Ishikawa (cell line): Measurements from ENCODE around the gene TANC1.

Experiments used
- CEBPB ChIP-seq: IDR thresholded peaks from 2 replicates; pipeline ENCODE4 v1.6.1; 2012
- CREB1 ChIP-seq: IDR thresholded peaks from 2 replicates; pipeline ENCODE4 v1.6.1; 2012; ENCODE audit warnings: low read depth
- EGR1 ChIP-seq: IDR thresholded peaks from 2 replicates; pipeline ENCODE4 v1.6.1; 2012
- EP300 ChIP-seq: IDR thresholded peaks from 2 replicates; pipeline ENCODE4 v1.6.1; 2012; ENCODE audit warnings: borderline replicate concordance
- FOXM1 ChIP-seq: IDR thresholded peaks from 2 replicates; pipeline ENCODE4 v1.6.1; 2012; ENCODE audit warnings: low read depth, borderline replicate concordance
- MAX ChIP-seq: IDR thresholded peaks from 2 replicates; pipeline ENCODE4 v1.6.1; 2012
- NFIC ChIP-seq: IDR thresholded peaks from 2 replicates; pipeline ENCODE4 v1.6.1; 2012
- RAD21 ChIP-seq: IDR thresholded peaks from 2 replicates; pipeline ENCODE4 v1.6.1; 2012; ENCODE audit warnings: low read depth
- REST ChIP-seq: IDR thresholded peaks from 2 replicates; pipeline ENCODE4 v1.6.1; 2012; ENCODE audit warnings: low read depth, mild to moderate bottlenecking
- TAF1 ChIP-seq: IDR thresholded peaks from 2 replicates; pipeline ENCODE4 v1.6.1; 2012; ENCODE audit warnings: low read depth, mild to moderate bottlenecking
- TCF12 ChIP-seq: IDR thresholded peaks from 2 replicates; pipeline ENCODE4 v1.6.1; 2012; ENCODE audit warnings: low read depth
- TEAD4 ChIP-seq: IDR thresholded peaks from 2 replicates; pipeline ENCODE4 v1.6.1; 2012
- USF1 ChIP-seq: IDR thresholded peaks from 2 replicates; pipeline ENCODE4 v1.6.1; 2012
- YY1 ChIP-seq: IDR thresholded peaks from 2 replicates; pipeline ENCODE4 v1.6.1; 2012; ENCODE audit warnings: low read depth
- ZBTB7A ChIP-seq: IDR thresholded peaks from 2 replicates; pipeline ENCODE4 v1.6.1; 2012; ENCODE audit warnings: low read depth

Gene TANC1

GRCh38 chr2:159069229-159069628 lies 100.8 kb downstream of the TANC1 start:
- no peak for TF ChIP-seq TAF1
- no peak for TF ChIP-seq FOXM1
- no peak for TF ChIP-seq ZBTB7A
- no peak for TF ChIP-seq YY1
- no peak for TF ChIP-seq REST
- no peak for TF ChIP-seq NFIC
- no peak for TF ChIP-seq CEBPB
- no peak for TF ChIP-seq EGR1
- no peak for TF ChIP-seq MAX
- TF ChIP-seq RAD21, result no peak
- TF ChIP-seq TEAD4, result no peak

- TF ChIP-seq ZBTB7A (no peak), TEAD4 (no peak), TCF12 (no peak), MAX (no peak), EGR1 (no peak), EP300 (no peak), FOXM1 (no peak)
These were observed 101.8 kb downstream of the TANC1 start for GRCh38 chr2:159070235-159070634.

GRCh38 chr2:159071190-159071915 lies 102.9 kb downstream of the TANC1 start:
- TF ChIP-seq TCF12 (no peak), YY1 (no peak), REST (no peak), MAX (no peak), NFIC (no peak), FOXM1 (no peak), USF1 (no peak), TAF1 (no peak), EP300 (no peak), EGR1 (no peak), CEBPB (no peak), RAD21 (no peak), TEAD4 (no peak), CREB1 (no peak), ZBTB7A (no peak)

DNA sequence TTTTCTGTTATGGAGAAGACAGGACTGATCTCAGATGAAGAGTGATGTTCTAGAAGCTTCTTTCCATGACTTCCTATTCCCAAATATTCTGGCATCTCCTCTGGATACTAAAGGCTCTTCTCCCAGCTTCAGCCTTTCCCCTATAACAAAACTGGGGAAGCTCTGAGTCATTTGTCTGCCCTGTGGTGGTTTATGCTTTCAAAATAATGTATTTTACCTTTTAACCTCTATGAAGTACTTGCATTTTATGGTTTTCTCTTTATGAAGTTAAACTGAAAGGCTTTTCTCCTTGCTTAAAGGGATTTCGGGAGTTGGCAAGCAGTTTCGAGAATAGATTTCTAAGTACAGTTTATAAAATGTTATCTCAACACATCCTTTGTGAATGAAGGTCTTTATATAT lies 104.4 kb downstream of the TANC1 start:
- TF ChIP-seq TAF1, result no peak
- TF ChIP-seq EP300, result no peak
- TF ChIP-seq TEAD4, result no peak
- TF ChIP-seq MAX, result no peak
- no peak for TF ChIP-seq USF1
- TF ChIP-seq CREB1, result no peak
- TF ChIP-seq EGR1, result no peak
- TF ChIP-seq CEBPB, result no peak
- no peak for TF ChIP-seq FOXM1
- TF ChIP-seq TCF12, result no peak
- TF ChIP-seq ZBTB7A, result no peak
- no peak for TF ChIP-seq REST
- no peak for TF ChIP-seq YY1
- no peak for TF ChIP-seq RAD21
- no peak for TF ChIP-seq NFIC
